Skeletal muscle tissue (tissue), 4 donors: Measurements from ENCODE around the gene ABCC12. TPM values are rescaled to one million over a fixed set of nuclear protein-coding genes. Genes with fewer than 3 reads are reported as not detected.
A peak's percentile ranks its signal among the peaks of the same experiment; 100 is the strongest.

Source experiments
- H3K27ac ChIP-seq: one replicate; pipeline ENCODE4 v1.7.0; 2013; ENCODE audit warnings: mild to moderate bottlenecking, low read depth, low read length, inconsistent platforms
- H3K27me3 ChIP-seq, 3 donors: one replicate each; pipeline ENCODE4 v1.7.0; 2013; ENCODE audit warnings: low read length in 3 of 3; ENCODE audit not compliant: control insufficient read depth in 3 of 3, insufficient read depth in 3 of 3
- H3K36me3 ChIP-seq, 3 donors: one replicate each; pipeline ENCODE4 v1.7.0; 2013; ENCODE audit warnings: low read length in 3 of 3; ENCODE audit not compliant: control insufficient read depth in 3 of 3, insufficient read depth in 3 of 3
- H3K4me1 ChIP-seq, 3 donors: one replicate each; pipeline ENCODE4 v1.7.0; 2013; ENCODE audit warnings: low read length in 3 of 3, mild to moderate bottlenecking in 3 of 3; ENCODE audit not compliant: control insufficient read depth in 3 of 3, insufficient read depth in 3 of 3
- H3K4me3 ChIP-seq, 3 donors: one replicate each; pipeline ENCODE4 v1.7.0; 2013; ENCODE audit warnings: low read length in 3 of 3
- H3K9ac ChIP-seq, 3 donors: one replicate each; pipeline ENCODE4 v1.7.0; 2013; ENCODE audit warnings: low read length in 3 of 3, mild to moderate bottlenecking in 3 of 3, moderate library complexity in 2 of 3, low read depth in 1 of 3
- H3K9me3 ChIP-seq, 3 donors: one replicate each; pipeline ENCODE4 v1.7.0; 2013; ENCODE audit warnings: low read length in 3 of 3; ENCODE audit not compliant: control insufficient read depth in 3 of 3
- total RNA-seq: library from RNA; depleted of rRNA; stranded (reverse); fragments of >200 nt; gene quantifications from one replicate; pipeline ENCODE4 v1.2.3, GENCODE V29; 2014
- donor health status: Osteomylitis.

The ABCC12 gene
- total RNA-seq, 1 donor from 2014 or later = not detected

DNA sequence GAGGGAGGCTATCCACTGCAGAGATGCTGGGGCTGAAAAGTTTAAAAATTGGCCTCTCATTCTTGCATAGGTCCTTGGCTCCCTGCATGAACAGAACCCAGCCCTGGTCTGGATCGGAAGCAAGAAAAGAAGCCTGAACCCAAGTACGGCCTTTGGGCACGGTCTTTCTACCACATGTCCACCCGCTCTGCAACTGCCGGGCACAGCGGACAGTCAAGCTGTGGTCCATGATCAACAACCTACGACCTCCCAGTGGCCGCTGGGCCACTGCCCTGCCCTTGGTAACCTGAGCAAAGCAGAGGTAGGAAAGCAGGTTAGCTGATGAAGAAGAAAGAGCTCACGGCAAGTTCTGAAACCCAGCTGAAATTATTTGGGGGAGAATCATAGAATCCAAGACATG lies 3.6 kb downstream of the ABCC12 start:
- H3K9me3 ChIP-seq = peaks cover 0 to 5% (median 0%) of the 10 kb centered on the region in 3 donors
- H3K4me3 ChIP-seq = no peak overlapping the region
- H3K27me3 ChIP-seq = no peaks in the 10 kb centered on the region
- no peak overlapping the region for H3K27ac ChIP-seq
- H3K4me1 ChIP-seq = peaks cover 6 to 15% (median 7%) of the 10 kb centered on the region in 3 donors
- H3K36me3 ChIP-seq = no peaks in the 10 kb centered on the region
- no peak overlapping the region for H3K9ac ChIP-seq

DNA sequence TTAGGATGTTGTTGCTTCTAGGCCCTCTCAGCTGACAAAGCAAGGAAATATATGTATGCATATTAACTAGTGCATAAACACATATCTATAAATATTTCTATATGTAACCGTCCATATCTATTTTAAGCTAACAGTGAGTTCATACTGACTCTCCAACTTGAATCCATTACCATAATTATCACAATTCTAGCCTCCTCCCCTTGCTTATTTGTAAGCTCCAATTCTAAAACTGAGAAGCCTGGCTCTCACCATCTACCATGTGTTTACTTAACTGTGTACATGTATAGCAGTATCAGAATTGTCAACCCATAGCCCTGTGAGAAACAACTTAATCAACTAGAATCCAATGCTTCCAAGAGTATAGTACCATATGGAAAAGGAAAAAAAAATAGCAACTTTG lies 5.1 kb downstream of the ABCC12 start:
- peaks cover 0 to 5% (median 0%) of the 10 kb centered on the region in 3 donors for H3K9me3 ChIP-seq
- no peak overlapping the region for H3K9ac ChIP-seq
- H3K4me1 ChIP-seq = peaks cover 0 to 7% (median 3%) of the 10 kb centered on the region in 3 donors
- no peaks in the 10 kb centered on the region for H3K27me3 ChIP-seq
- H3K36me3 ChIP-seq = no peaks in the 10 kb centered on the region
- no peak overlapping the region for H3K4me3 ChIP-seq
- no peak overlapping the region for H3K27ac ChIP-seq

- H3K36me3 ChIP-seq = no peaks in the 10 kb centered on the region
- H3K27me3 ChIP-seq = no peaks in the 10 kb centered on the region
- H3K9ac ChIP-seq = no peak overlapping the region
- H3K9me3 ChIP-seq = peaks cover 0 to 5% (median 0%) of the 10 kb centered on the region in 3 donors
- no peak overlapping the region for H3K4me3 ChIP-seq
- peaks cover 0 to 2% (median 0%) of the 10 kb centered on the region in 3 donors for H3K4me1 ChIP-seq
- no peak overlapping the region for H3K27ac ChIP-seq
These were observed 9.1 kb downstream of the ABCC12 start for GRCh38 chr16:48146710-48147109.

DNA sequence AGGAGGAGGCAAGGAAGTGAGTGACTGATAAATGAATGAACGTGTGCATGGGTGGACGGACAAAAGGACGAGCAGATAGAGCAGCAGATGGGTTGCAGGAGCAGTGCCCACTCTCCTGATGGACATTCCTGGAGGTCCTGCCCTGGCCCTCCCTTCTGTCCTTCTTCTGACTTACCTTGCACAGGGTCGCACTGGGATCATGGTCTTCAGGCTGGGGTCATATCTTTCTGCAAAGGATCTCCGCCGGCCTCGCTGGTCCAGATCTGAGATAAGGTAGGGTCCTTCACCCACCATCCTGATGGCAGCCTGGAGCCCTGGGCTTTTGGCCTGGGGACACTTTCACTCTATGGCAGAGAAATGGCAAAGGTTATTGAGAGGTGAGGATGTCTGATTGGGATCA lies 9.7 kb downstream of the ABCC12 start:
- H3K36me3 ChIP-seq = no peaks in the 10 kb centered on the region
- no peaks in the 10 kb centered on the region for H3K27me3 ChIP-seq
- no peak overlapping the region for H3K9ac ChIP-seq
- H3K27ac ChIP-seq = no peak overlapping the region
- H3K4me1 ChIP-seq = peaks cover 0 to 2% (median 0%) of the 10 kb centered on the region in 3 donors
- peaks cover 0 to 5% (median 0%) of the 10 kb centered on the region in 3 donors for H3K9me3 ChIP-seq
- H3K4me3 ChIP-seq = no peak overlapping the region

DNA sequence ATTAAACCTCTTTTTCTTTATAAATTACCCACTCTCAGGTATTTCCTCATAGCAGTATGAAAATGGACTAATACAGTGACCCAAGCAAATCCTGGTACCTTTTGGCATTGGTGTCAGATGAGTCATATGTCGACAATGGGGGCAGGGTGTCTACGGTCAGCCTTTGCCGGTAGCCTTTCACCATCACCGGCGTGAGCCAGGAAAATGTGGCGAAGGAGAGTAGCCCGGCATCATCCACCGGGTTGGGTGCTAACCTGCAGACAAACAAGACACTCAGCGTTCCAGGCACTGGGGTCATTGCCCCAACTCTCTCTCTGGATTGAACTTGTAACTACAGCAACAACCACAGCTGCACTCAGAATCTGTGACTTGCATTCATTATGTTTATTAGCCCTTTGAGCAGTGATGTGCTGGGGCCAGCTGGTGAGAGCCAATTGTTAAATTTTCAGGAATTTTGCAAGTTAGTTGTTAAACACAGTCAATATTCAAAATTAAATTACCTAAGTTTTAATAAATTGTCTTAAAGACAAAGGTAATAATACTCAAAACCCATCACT lies 11.9 kb downstream of the ABCC12 start:
- Histone ChIP-seq H3K4me1 (peaks cover 0 to 2% (median 0%) of the 10 kb centered on the region in 3 donors), H3K9ac (no peak overlapping the region), H3K9me3 (no peaks in the 10 kb centered on the region), H3K4me3 (no peak overlapping the region), H3K36me3 (no peaks in the 10 kb centered on the region), H3K27ac (no peak overlapping the region), H3K27me3 (no peaks in the 10 kb centered on the region)

- Histone ChIP-seq H3K27me3 (no peaks in the 10 kb centered on the region), H3K27ac (no peak overlapping the region), H3K4me3 (no peak overlapping the region), H3K36me3 (no peaks in the 10 kb centered on the region), H3K4me1 (peaks cover 14 to 27% (median 21%) of the 10 kb centered on the region in 3 donors), H3K9me3 (no peaks in the 10 kb centered on the region), H3K9ac (no peak overlapping the region)
These were observed 15.0 kb downstream of the ABCC12 start for GRCh38 chr16:48140821-48141220.

DNA sequence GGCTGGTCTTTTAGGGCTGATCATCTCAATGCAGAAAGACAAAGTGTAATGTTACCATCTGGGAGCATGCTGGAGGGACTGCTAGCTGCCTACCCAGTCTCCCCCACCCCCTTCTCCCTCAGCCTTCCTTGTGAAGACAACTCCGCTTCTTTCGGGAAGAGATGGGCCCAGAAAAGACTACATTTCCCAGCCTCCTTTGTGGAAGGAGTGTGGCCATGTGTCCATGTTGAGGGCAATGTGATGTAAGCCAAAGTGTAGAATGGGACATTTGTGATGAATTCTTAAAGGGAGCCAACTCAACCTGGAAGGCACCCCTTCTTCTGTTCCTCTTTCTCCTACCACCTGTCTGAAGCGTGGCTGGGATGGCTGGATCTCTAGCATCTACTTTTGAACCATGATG lies 16.3 kb downstream of the ABCC12 start:
- no peak overlapping the region for H3K27ac ChIP-seq
- peaks cover 14 to 27% (median 23%) of the 10 kb centered on the region in 3 donors for H3K4me1 ChIP-seq
- H3K9ac ChIP-seq = no peak overlapping the region
- no peaks in the 10 kb centered on the region for H3K36me3 ChIP-seq
- no peaks in the 10 kb centered on the region for H3K9me3 ChIP-seq
- H3K27me3 ChIP-seq = no peaks in the 10 kb centered on the region
- H3K4me3 ChIP-seq = no peak overlapping the region

DNA sequence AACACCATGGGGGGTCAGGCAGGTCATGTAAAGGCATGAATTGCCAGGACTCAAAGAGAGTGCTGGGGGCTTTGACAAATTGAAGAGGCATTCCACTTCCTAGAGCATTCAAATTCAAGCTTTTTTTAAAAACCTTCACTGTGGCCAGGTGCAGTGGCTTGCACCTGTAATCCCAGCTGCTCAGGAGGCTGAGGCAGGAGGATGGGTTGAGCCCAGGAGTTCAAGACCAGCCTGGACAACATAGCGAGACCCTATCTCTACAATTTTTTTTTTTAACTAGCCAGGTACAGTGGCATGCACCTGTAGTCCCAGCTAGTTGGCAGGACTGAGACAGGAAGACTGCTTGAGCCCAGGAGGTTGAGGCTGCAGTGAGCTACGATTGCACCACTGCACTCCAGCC lies 17.2 kb downstream of the ABCC12 start:
- no peaks in the 10 kb centered on the region for H3K36me3 ChIP-seq
- H3K9ac ChIP-seq = no peak overlapping the region
- no peak overlapping the region for H3K4me3 ChIP-seq
- no peak overlapping the region for H3K27ac ChIP-seq
- H3K4me1 ChIP-seq = peaks cover 14 to 25% (median 23%) of the 10 kb centered on the region in 3 donors
- no peaks in the 10 kb centered on the region for H3K27me3 ChIP-seq
- no peaks in the 10 kb centered on the region for H3K9me3 ChIP-seq

- no peak overlapping the region for H3K27ac ChIP-seq
- peak overlapping the region in 1 of 3 donors; percentile 1 for H3K4me3 ChIP-seq
These were observed 18.0 kb downstream of the ABCC12 start for GRCh38 chr16:48137822-48138221.

DNA sequence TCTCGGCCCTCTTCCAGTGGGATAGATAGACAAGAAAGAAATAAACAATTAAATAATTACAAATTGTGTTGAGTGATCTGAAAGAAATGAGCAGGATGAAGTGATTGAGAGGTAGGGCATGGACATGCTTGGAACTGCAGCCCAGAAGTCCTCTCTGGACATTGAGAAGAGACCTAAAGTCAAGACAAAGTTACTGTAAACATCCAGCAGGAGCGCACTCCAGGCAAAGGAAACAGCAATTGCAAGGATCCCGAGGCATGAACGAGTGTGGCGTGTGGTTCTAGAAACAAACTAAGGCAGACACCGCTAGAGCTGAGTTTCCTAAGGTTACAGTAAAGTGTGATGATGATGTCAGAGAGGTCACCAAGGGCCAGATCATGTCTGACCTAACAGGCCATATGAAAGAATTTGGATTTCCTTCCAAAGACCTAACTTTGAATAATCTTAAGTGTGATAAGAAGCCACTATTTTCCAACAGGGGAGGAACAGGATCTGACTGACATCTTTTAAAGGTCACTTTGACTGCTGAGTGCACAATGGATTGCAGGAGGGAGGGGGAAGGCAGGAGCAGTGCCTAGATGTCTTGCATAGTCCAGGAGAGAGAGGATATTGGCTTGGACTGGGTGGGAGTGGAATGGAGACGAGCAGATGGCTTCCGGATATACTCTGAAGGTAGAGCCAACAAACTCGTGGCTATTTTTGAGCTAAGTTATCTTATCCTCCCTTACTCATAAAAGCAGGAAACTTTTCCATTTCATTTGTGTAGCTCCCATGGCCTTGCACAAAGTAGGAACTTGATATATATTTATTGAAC lies 19.0 kb downstream of the ABCC12 start:
- peak overlapping the region; percentile 34 for H3K27ac ChIP-seq
- H3K9me3 ChIP-seq = no peaks in the 10 kb centered on the region
- no peaks in the 10 kb centered on the region for H3K27me3 ChIP-seq
- peaks cover 14 to 25% (median 23%) of the 10 kb centered on the region in 3 donors for H3K4me1 ChIP-seq
- no peak overlapping the region for H3K4me3 ChIP-seq
- H3K36me3 ChIP-seq = no peaks in the 10 kb centered on the region
- H3K9ac ChIP-seq = peak overlapping the region in 1 of 3 donors; percentile 40

More at GRCh38 chr16:48137822-48138221, 18.0 kb downstream of the ABCC12 start:
- H3K27me3 ChIP-seq = no peaks in the 10 kb centered on the region
- H3K36me3 ChIP-seq = no peaks in the 10 kb centered on the region
- no peaks in the 10 kb centered on the region for H3K9me3 ChIP-seq
- H3K9ac ChIP-seq = no peak overlapping the region
- peaks cover 14 to 25% (median 23%) of the 10 kb centered on the region in 3 donors for H3K4me1 ChIP-seq
